GM12878 (cell line): Measurements from ENCODE around the gene PHLPP1.

ENCODE experiments used
- NRF1 ChIP-seq: conservative IDR thresholded peaks from 2 replicates; pipeline ENCODE4 v1.6.1; 2011; ENCODE audit warnings: mild to moderate bottlenecking, low read depth, low read length, improper control_type of control experiment
- RCOR1 ChIP-seq: conservative IDR thresholded peaks from 2 replicates; pipeline ENCODE4 v1.6.1; 2012; ENCODE audit warnings: low read depth, low read length, improper control_type of control experiment
- RFX5 ChIP-seq: IDR thresholded peaks from 2 replicates; pipeline ENCODE4 v1.6.1; 2011; ENCODE audit warnings: low read depth, low read length, improper control_type of control experiment
- SMC3 ChIP-seq: IDR thresholded peaks from 2 replicates; pipeline ENCODE4 v1.6.1; 2011; ENCODE audit warnings: low read length, improper control_type of control experiment, borderline replicate concordance
- TF ChIP-seq, protein P1 (sequence below), 3 experiments: IDR thresholded peaks in 2 of 3; conservative IDR thresholded peaks in 1 of 3; 2 replicates each; pipeline ENCODE4 v1.5.1; 2011; ENCODE audit warnings: low read depth in 3 of 3, low read length in 3 of 3, mild to moderate bottlenecking in 3 of 3, control low read depth in 2 of 3, moderate library complexity in 2 of 3, inconsistent platforms in 1 of 3, mixed read lengths in 1 of 3; ENCODE audit not compliant: control insufficient read depth in 2 of 3, insufficient read depth in 1 of 3; ENCODE audit errors: extremely low read depth in 1 of 3

GRCh38 chr18:62904396-62905285, 189.3 kb downstream of the PHLPP1 start:
- TF ChIP-seq NRF1 (no peak), SMC3 (no peak), RFX5 (no peak), RCOR1 (no peak)
- TF ChIP-seq, protein P1, sequence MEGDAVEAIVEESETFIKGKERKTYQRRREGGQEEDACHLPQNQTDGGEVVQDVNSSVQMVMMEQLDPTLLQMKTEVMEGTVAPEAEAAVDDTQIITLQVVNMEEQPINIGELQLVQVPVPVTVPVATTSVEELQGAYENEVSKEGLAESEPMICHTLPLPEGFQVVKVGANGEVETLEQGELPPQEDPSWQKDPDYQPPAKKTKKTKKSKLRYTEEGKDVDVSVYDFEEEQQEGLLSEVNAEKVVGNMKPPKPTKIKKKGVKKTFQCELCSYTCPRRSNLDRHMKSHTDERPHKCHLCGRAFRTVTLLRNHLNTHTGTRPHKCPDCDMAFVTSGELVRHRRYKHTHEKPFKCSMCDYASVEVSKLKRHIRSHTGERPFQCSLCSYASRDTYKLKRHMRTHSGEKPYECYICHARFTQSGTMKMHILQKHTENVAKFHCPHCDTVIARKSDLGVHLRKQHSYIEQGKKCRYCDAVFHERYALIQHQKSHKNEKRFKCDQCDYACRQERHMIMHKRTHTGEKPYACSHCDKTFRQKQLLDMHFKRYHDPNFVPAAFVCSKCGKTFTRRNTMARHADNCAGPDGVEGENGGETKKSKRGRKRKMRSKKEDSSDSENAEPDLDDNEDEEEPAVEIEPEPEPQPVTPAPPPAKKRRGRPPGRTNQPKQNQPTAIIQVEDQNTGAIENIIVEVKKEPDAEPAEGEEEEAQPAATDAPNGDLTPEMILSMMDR (IDR thresholded peaks at IDR 0.05 in 2 of 3, conservative IDR thresholded peaks at IDR 0.05 in 1 of 3; ENCODE audit: control insufficient read depth in 2 of 3, extremely low read depth in 1 of 3, insufficient read depth in 1 of 3, low read depth in 3 of 3, low read length in 3 of 3): no peak
